Epithelial cell of proximal tubule (primary cell): Measurements from ENCODE around the gene KCNQ1. TPM values are rescaled to one million over a fixed set of nuclear protein-coding genes. Genes with fewer than 3 reads are reported as not detected.

ENCODE experiments used
- DNase-seq: peaks from one replicate; pipeline ENCODE4 v3.0.0-alpha.2; 2011; ENCODE audit warnings: low read depth
- H3K4me3 ChIP-seq: 2 replicates; pipeline ENCODE4 v1.5.1; 2011; ENCODE audit warnings: low read depth, mild to moderate bottlenecking, low read length
- CTCF ChIP-seq: conservative IDR thresholded peaks from 2 replicates; pipeline ENCODE4 v1.5.1; 2012; ENCODE audit warnings: low read depth, mild to moderate bottlenecking, low read length
- total RNA-seq: library from RNA; depleted of rRNA; stranded (reverse); fragments of >200 nt; gene quantifications from 2 replicates; pipeline ENCODE4 v1.2.3, GENCODE V29; 2015

Gene KCNQ1
- total RNA-seq, 1 donor from 2014 or later = 0.46 TPM

GRCh38 chr11:2828585-2829330 lies 383.9 kb downstream of the KCNQ1 start:
- no peak for TF ChIP-seq CTCF
- no peak for DNase-seq
- no peak overlapping the region for H3K4me3 ChIP-seq

GRCh38 chr11:2830030-2830812 lies 385.4 kb downstream of the KCNQ1 start:
- H3K4me3 ChIP-seq = no peak overlapping the region
- no peak for DNase-seq
- TF ChIP-seq CTCF = no peak

GRCh38 chr11:2830886-2831285 lies 386.1 kb downstream of the KCNQ1 start:
- no peak for TF ChIP-seq CTCF

GRCh38 chr11:2831781-2832532 lies 387.1 kb downstream of the KCNQ1 start:
- no peak for TF ChIP-seq CTCF
- H3K4me3 ChIP-seq = no peak overlapping the region
- no peak for DNase-seq

More at GRCh38 chr11:2830886-2831285, 386.1 kb downstream of the KCNQ1 start:
- no peak overlapping the region for H3K4me3 ChIP-seq
- DNase-seq = no peak

- DNase-seq = no peak
- no peak overlapping the region for H3K4me3 ChIP-seq
- no peak for TF ChIP-seq CTCF
These were observed 387.8 kb downstream of the KCNQ1 start for GRCh38 chr11:2832533-2833020.

- no peak for TF ChIP-seq CTCF
- no peak for DNase-seq
These were observed 388.4 kb downstream of the KCNQ1 start for GRCh38 chr11:2833051-2833715.

More at GRCh38 chr11:2833051-2833715, 388.4 kb downstream of the KCNQ1 start:
- H3K4me3 ChIP-seq = no peak overlapping the region
